HG03378 (cell line): ENCODE results near the gene IL7R.
"Not testable (repeated sequence)": the region's sequence is repeated elsewhere in the genome, so short reads cannot be mapped to it uniquely, and the experiment has no call there.

Experiments
- ATAC-seq: cut with Tn5 transposase; IDR thresholded peaks from one replicate; pipeline ENCODE4 v1.9.1; 2021; ENCODE audit warnings: mild to moderate bottlenecking, moderate library complexity; ENCODE audit not compliant: unreplicated experiment

The IL7R gene

DNA sequence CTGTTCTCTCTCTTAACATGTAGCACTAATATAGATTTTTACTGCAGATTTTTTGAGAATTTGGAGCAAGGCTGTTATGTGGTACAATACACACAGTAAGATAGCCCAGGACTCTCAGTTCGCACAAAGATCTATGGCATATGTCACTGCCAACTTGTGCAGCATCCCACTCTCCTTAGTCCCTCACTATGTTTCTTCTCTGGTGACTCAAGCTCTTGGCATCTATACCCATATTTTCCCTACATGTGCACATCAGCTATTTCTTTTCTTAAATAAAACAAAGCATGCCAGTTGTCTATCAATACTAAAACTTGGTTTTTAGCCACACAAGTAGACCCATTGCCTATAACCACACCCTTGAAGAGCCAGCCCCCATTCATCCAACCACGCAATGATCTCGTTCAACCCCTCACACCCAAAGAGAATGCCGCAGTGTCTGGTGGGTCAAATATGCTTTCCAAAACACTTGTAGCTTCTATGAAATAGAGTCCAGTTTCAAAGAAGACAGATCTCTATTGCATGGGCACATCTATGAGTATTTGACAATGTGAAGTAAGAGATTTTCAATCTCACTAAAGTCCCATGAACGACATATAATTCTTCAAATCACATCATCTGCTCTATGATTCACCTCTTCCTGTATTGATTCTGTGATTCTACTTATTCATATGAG is 18.2 kb upstream of the IL7R start:
- ATAC-seq: no peak

DNA sequence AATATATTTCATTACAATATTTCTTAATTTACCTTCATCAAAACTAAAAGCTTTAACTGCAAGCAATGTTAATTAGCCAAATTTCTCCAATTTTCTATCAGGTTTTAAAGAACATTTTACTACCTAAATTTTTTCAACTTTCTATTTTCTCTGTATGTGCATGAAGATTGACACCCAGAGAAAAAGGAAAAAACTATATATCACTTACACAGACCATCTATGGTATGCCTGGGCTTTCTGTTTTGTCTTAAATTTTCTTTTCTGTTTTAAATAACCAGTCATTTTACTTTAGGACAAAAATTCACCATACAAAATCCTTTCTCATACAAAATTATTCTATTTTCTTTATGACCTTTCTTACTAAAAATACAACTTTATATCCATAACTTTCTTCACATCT is 13.8 kb upstream of the IL7R start:
- no peak for ATAC-seq

DNA sequence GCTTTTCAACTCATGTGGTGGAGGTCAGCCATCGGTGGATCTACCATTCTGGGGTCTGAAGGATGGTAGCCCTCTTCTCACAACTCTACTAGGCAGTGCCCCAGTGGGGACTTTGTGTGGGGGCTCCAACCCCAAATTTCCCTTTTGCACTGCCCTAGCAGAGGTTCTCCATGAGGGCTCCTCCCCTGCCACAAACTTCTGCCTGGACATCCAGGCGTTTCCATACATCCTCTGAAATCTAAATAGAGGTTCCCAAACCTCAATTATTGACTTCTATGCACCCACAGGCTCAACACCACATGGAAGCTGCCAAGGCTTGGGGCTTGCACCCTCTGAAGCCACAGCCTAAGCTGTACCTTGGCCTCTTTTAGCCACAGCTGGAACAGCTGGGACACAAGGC is 11.2 kb upstream of the IL7R start:
- not testable (repeated sequence) for ATAC-seq

DNA sequence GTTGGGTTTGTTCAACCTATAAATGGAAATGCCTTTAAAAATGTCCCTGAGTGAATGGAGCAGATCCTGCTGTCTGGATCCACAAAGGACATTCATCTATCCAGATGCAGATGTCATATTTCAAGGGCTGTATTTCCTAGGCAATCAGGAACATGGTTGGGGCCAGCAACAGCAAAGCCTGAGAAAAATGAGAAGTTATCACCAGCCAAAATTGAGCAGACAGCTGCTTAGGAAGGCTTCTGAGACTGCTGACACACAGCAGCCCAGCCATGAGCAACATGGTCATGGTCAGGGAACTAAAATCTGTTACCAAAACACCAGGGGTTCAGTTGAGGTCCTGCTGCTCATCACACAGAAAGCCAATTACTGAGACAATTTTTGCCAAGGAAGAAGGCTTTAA is 9.2 kb upstream of the IL7R start:
- ATAC-seq: no peak

DNA sequence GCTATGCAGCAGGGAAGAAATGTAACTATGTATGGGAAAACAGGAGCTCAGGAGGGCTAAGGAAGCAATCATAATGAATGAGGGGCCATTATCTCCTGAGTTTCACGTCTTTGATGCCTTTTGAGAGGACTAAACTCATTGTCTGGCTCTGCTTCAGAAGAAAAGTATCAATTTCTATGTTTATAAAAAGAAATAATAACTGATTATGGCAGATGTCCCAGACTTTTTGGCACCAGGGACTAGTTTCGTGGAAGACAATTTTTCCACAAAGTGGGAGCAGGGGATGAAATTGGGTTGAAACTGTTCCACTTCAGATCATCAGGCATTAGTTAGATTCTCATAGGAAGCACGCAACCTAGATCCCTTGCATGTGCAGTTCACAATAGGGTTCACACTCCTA is 8.7 kb upstream of the IL7R start:
- ATAC-seq: no peak

DNA sequence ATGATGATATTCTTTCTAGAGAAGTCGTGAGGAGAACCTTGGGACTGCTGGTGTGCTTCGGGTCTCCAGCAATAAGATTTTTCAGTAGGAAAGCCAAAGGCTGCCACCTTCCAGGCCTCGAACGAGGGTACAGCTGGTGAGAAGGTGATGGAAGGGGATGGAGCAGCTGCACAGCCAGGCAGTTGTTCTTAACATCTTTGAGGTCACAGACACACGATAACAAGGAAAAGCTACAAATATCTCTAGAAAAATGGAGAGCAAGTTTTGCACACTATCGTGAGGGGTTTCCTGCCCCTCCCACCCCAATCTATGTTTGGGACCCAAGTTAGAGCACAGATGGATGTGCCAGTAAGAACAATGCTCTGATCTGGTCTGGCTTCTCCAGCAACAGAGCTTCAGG is 6.8 kb upstream of the IL7R start:
- no peak for ATAC-seq

DNA sequence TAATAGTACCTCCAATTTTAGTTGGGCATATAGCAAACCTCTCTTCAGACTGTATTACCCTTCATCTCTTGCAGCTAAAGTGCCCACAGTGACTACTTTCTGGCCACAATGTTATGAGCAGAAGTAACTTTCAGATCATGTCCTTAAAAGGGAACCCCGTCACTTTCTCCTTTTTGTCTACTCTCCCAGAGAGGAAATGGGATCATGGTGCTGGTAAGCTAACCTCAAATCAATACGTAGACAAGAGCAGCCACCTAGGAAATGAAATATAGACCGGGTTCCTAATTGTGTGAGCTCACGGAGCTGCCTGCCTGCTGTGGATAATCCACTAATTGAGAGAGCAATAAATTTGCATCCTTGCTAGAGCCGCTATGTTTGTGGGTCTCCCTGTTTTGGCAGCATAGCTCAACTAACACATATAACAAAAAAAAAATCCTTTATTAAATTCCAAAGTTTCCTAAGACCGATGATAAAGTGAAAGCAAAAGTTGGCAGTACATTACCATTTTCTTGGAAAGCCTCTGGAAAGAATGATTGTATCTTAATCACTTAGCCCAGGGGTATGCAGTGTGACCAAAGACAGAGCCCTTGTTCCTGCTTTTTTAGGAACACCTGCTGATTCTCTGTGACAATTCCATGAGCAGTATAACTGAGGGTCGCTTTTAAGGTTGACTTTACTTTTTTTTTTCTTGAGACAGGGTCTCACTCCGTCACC is 5.6 kb upstream of the IL7R start:
- ATAC-seq: no peak

DNA sequence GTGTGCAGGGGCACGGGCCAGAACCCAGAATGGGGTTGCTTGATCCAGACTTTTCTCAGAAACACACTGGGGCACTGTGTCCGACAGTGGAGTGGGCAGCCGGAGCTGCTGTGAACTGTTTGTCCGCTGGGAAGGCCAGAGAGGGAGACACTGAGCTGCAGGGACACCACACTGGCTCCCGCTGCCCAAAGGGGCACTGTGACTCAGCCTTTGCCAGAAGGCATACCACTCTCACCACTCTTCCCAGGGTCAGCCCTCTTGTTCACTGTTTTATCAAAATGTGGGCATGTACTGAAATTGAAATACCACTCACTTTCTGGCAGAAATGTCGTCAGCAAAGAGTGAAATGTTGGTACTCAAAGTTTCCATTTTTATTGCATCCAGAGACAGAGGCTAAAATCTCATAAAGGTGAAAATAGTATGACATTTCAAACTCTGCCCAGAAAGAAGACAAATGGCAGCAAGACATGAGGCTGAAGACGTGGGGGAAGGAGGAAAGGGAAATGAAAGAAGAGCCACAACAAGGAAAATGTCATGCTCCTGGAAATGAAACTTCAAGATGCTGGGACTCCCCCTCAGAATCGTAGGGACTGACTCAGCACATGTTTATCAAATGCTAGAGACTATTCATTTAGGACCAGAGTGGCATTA is 4.5 kb upstream of the IL7R start:
- ATAC-seq: no peak

DNA sequence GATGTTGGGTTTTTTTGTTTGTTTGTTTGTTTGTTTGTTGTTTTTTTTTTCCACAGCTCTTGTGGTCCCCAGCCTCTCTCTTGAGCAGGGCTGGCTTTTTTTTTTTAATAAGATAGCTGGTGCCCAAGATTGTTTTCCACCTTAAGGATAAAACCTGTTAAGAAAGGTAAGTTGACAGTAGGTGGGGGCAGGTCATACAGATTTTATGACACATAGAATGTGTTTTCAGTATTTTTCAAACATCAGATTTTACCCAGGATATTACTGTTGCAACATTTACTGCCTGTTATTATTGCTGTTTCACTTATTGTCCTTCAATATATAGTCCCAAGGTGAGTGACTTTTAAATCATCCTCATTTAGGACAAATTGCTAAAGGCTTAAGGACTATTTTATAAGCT is 3.9 kb upstream of the IL7R start:
- no peak for ATAC-seq

DNA sequence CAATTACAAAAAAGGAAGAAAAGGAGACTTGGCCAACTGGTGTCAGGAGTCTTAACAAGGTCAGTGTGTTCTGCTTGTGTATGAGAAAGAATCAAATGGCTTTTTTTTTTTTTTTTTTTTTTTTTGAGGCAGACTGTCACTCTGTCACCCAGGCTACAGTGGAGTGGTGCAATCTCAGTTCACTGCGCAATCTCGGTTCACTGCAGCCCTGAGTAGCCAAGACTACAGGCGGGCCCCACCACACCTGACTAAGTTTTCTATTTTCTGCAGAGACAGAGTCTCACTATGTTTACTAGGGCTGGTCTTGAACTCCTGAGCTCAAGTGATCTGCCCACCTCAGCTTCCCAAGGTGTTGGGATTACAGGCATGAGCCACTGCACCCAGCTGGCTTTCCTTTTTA is 3.1 kb upstream of the IL7R start:
- ATAC-seq: no peak

DNA sequence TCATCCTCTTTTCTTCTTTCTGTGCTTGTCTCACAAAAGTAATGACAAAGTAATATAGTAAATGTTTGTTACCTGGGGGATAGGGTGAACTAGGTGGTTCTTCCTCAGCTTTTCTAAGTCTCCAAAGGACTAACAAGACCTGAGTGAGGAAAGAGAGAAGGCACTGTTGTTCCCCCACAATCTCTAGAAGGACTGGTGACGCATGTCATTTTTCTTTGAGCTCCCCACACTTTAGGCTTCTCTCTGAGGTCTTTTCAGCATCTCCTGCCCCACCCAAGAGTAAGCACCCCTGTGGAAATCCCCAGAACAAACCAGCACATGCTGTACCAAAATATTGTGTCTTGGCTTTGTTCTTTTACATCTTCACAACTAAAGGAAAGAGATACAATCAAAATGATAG is 2.4 kb upstream of the IL7R start:
- ATAC-seq: no peak

DNA sequence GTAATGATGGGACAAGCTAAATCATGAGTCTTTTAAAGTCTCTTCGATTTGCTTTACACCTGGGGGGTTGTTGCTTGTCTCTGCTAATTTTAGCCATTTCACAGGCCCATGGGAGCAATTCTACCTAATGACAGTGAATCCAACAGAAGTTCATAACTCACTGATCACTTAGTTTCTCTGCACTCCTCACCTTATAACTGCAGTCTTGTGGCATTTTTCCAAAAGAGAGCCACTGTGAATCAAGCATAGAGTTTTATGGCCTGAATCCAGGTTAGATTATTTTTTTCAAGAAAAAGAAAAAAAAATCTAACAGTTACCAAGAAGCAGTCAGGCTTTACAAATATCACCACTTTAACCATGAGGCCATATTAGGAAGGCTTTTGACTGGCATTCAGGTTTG is 1.5 kb upstream of the IL7R start:
- ATAC-seq: no peak

DNA sequence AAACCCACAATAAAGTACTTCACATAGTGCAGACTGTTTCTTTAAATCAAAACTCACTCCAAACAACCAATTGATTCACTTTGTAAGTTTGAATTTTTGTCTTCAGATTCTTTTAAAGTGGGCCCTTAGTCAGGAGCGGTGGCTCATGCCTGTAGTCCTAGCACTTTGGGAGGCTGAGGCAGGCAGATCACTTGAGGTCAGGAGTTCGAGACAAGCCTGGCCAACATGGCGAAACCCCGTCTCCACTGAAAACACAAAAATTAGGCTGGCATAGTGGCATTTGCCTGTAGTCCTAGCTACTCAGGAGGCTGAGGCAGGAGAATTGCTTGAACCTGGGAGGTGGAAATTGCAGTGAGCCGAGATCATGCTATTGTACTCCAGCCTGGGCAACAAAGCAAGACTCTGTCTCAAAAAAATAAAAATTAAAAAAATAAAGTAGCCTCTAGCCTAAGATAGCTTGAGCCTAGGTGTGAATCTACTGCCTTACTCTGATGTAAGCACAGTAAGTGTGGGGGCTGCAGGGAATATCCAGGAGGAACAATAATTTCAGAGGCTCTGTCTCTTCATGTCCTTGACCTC is 416 bp upstream of the IL7R start:
- ATAC-seq: not testable (repeated sequence)

DNA sequence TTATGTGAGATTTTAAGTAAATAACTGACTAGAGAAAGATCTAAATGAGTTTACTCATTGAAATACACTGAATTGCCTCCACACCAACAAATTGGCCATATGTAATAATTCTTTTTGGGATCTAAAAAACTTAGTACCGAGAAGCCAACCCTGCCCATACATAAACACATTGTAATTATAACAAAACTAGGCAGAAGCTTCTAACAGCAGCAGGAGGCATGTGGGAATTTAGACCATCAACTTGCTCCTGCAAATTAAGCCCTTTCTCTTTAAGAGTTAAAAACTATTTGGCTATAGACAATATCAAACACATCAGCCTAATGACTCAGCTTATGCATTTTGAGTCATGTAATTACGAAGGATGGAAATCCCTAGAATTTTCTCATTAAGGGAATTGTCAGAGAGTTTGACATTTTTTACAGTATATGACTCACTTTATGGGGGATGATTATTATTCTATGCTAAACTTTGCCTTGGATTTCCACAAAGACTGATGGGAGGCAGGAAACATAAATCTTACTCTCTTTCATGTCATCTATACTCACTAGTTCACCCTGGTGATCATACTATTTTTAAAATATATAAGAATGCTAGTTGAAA is 1.0 kb downstream of the IL7R start:
- ATAC-seq: no peak

DNA sequence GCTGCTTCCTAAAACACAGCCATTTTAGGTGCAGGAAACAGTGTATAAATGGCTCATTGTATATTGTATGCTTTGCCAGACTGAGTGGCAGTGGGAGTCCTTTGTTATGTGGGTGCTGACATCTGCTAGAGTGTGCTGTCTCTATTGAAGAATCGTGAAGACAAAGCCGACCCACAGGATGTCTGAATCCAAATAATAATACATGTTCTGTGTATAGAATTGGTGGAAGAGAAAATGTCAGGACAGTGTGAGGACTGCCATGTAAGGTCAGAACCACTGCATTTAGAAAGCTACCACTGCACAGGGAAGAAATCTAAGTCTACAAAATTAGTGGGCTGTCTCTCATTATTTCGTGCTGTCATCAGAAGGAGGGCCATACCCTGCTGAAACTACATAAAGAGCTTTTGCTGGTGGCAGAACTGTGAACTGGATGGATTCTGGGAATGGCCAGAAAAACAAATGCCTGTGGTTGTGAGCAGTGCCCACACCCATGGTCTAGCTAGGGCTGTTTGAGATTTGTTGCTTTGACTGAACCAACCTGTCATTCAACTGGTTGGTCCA is 2.5 kb downstream of the IL7R start:
- ATAC-seq: no peak

DNA sequence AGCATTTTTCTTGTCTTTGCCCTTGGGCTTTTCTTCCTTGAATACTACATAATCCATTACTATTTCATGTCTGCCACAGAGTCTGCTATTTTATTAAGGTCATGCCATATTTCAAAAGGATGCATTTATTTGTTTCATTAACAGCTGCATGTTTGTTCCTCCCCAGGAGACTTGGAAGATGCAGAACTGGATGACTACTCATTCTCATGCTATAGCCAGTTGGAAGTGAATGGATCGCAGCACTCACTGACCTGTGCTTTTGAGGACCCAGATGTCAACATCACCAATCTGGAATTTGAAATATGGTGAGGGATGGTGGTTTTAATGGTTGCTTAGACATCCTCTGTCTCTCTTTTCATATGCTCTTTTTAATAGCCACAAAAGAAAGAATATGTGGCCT is 4.0 kb downstream of the IL7R start:
- ATAC-seq: no peak

DNA sequence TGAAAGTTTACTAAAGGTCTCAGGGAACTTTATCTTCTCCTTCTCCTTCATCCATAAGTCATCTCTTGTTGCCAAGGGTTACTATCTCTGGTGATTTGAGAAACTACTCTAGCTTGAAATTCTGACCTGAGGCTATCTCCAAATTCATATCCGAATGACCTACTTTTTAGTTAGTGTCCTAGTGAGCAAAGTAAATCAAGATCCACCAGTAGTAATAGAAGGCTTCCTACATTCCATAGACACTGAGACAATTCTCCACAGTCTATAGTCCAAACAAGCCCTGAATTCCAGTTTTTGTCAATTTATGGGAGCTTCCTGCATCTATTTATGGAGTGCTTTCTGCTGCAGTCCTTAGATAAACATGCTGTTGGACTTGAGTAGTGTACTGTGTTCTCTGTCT is 5.0 kb downstream of the IL7R start:
- ATAC-seq: no peak

DNA sequence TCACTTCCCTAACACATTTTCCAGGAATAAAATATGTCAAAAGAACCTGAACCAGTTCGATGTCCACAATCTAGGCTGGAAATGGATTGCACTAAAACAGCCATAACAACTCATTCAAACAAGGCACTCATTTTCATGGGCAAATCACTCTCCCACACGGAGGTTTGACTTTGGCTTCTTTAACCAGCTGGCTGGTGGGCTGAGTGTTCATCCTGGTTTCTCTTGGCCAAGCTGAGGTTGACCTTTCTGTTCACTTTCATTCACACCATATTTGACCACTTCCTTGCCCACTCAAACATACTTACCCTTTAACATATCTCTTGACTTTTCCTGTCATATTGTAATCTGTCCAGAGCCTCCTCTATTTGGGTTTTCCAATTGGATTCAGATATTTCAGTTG is 5.4 kb downstream of the IL7R start:
- ATAC-seq: no peak

DNA sequence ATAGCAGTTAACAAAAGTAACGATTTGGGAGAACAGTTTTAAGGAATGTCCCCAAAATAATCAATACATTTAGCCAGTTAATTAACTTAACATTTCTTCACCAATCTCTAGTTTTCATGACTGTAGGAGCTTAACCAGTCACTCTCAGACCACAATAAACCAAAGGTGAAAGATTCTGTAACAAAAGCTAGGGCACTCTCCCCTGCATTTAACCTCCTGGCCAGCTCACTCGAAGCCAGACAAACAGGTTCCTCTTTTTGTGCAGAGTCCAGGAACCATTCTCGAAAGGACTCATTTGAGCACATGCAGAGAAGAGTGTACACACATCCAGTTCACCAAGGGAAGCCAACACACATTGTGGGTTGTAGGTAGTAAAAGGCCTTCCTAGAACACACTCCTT is 6.5 kb downstream of the IL7R start:
- peak; percentile 41 for ATAC-seq

DNA sequence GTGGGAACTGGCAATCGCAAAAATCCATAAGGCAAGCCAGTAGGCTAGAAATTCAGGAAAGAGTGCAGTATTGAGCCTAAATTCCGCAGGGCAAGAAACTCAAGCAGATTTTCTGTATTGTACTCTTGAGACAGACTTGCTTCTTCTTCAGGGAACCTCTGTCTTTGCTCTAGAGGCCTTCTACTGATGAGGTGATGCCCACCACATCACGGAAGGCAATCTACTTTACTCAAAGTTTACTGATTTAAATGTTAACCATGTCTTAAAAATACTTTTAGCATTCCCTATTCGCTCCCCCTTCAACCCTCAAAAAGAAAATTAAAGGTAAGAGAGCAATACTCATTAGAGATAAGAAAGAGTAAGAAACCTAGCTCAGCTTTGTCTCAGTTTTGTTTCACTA is 11.3 kb downstream of the IL7R start:
- no peak for ATAC-seq

DNA sequence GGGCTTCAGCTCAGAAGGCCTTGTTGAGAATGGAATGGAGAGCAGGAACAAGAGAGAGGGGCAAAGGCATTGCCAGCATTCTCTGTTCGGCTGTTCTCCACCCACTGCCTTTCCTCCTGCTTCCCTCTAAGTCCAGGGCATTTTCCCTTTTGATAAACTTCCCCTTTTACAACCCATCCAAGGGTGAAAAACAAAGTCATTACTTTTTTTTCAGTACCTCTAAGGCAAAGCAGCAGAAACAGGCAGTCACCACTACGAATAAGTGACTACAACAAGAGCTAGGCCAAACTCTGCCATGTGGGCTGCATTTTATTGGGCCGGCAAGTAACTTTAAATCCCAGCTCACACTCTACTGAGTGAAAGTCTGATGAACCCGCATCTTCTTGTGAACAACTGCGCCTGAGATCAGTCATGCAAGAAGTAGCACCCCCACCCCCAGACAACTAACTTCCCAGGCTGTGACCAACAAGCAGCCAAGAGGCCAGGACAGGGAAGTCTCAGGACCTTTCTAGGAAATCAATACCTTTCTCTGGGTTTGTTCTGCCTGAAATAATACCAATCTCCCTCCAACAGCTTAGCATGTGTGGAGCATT is 13.1 kb downstream of the IL7R start:
- no peak for ATAC-seq
